ENCODE measurements around the gene ADARB1. TPM values are rescaled to one million over a fixed set of nuclear protein-coding genes. Genes with fewer than 3 reads are reported as not detected.
A peak's percentile ranks its signal among the peaks of the same experiment; 100 is the strongest.

Gene ADARB1
- total and polyA plus RNA-seq, 9 of the 15 experiments (the other 6 are each of a cell fraction or from before 2014, with no cell fraction given), result 6.7 to 16.0 (median 8.3) TPM

GRCh38 chr21:45140346-45140940, 66.1 kb downstream of the ADARB1 start (continued):
- peak; percentile 56; the same call in 1 of the 2 replicates for TF ChIP-seq ZBTB9 (CRISPR knock-in tag; IDR thresholded peaks at IDR 0.05)
- TF ChIP-seq ELF1 (tag; IDR thresholded peaks at IDR 0.05), result no peak
- no peak for TF ChIP-seq ZNF217 (CRISPR knock-in tag; IDR thresholded peaks at IDR 0.05)
- TF ChIP-seq RAD21 (CRISPR knock-in tag; conservative IDR thresholded peaks at IDR 0.05 in 1 of 2, IDR thresholded peaks at IDR 0.05 in 1 of 2), result peak; percentile 92 to 96
- TF ChIP-seq RBM17 (IDR thresholded peaks at IDR 0.05; ENCODE audit: borderline replicate concordance, low read depth, low read length), result no peak
- peak; percentile 97 for TF ChIP-seq SMC3 (conservative IDR thresholded peaks at IDR 0.05; ENCODE audit: insufficient read depth, low read depth, low read length)
- no peak for TF ChIP-seq CHCHD3 (CRISPR knock-in tag; IDR thresholded peaks at IDR 0.05)
- peak; percentile 61; the same call in 1 of the 2 replicates for TF ChIP-seq ZBTB33 (CRISPR knock-in tag; IDR thresholded peaks at IDR 0.05)
- TF ChIP-seq CXXC5 (CRISPR knock-in tag; IDR thresholded peaks at IDR 0.05), result peak; percentile 68
- peak; percentile 88 for TF ChIP-seq REST (IDR thresholded peaks at IDR 0.05; ENCODE audit: borderline replicate concordance)
- TF ChIP-seq REST (CRISPR knock-in tag; IDR thresholded peaks at IDR 0.05; ENCODE audit: low read depth), result no peak
- peak; percentile 78 to 89 for TF ChIP-seq TEAD1 (CRISPR knock-in tag; IDR thresholded peaks at IDR 0.05)
- TF ChIP-seq MEIS2 (IDR thresholded peaks at IDR 0.05; ENCODE audit: partially characterized antibody), result no peak
- no peak for TF ChIP-seq MEF2A (IDR thresholded peaks at IDR 0.05; ENCODE audit: control insufficient read depth, low read depth, low read length)
- TF ChIP-seq CBFB (CRISPR knock-in tag; IDR thresholded peaks at IDR 0.05), result 0 out of 2 replicates have a peak, but pooled peaks have one; percentile 61
- peak; percentile 48 for TF ChIP-seq CREM (IDR thresholded peaks at IDR 0.05; ENCODE audit: low read depth)
- no peak for TF ChIP-seq POLR2G (IDR thresholded peaks at IDR 0.05; ENCODE audit: low read depth, low read length)

Data from K562 (cell line).